Neural progenitor cell (in vitro differentiated cells): ENCODE results near the gene PPID. TPM values are rescaled to one million over a fixed set of nuclear protein-coding genes. Genes with fewer than 3 reads are reported as not detected.
"Not testable (repeated sequence)": the region's sequence is repeated elsewhere in the genome, so short reads cannot be mapped to it uniquely, and the experiment has no call there.

ENCODE experiments used
- DNase-seq: peaks from one replicate; pipeline ENCODE4 v3.0.0-alpha.2; 2016; ENCODE audit warnings: low spot score
- H2AFZ ChIP-seq: fragments of 200-600 bp; sonication (generic); replicated peaks from 2 replicates; pipeline ENCODE4 v1.6.1; 2016; ENCODE audit warnings: antibody characterized with exemption
- H3F3A ChIP-seq: fragments of 200-600 bp; sonication (generic); 2 replicates; pipeline ENCODE4 v1.6.1; 2016; ENCODE audit warnings: antibody characterized with exemption, low read depth
- H3K27ac ChIP-seq: fragments of 200-600 bp; sonication (generic); 2 replicates; pipeline ENCODE4 v1.5.1; 2016; ENCODE audit warnings: mild to moderate bottlenecking
- H3K27me3 ChIP-seq: fragments of 200-600 bp; sonication (generic); 2 replicates; pipeline ENCODE4 v1.6.1; 2016; ENCODE audit warnings: mild to moderate bottlenecking, moderate library complexity
- H3K36me3 ChIP-seq: fragments of 200-600 bp; sonication (generic); 2 replicates; pipeline ENCODE4 v1.5.1; 2016
- H3K4me1 ChIP-seq: fragments of 200-600 bp; sonication (generic); 2 replicates; pipeline ENCODE4 v1.6.1; 2016; ENCODE audit warnings: mixed run types
- H3K4me2 ChIP-seq: fragments of 200-600 bp; sonication (generic); 2 replicates; pipeline ENCODE4 v1.6.1; 2016
- H3K4me3 ChIP-seq: fragments of 200-600 bp; sonication (generic); 2 replicates; pipeline ENCODE4 v1.5.1; 2016
- H3K79me2 ChIP-seq: fragments of 200-600 bp; sonication (generic); 2 replicates; pipeline ENCODE4 v1.6.1; 2016; ENCODE audit warnings: low read depth
- H3K9ac ChIP-seq: fragments of 200-600 bp; sonication (generic); 2 replicates; pipeline ENCODE4 v1.6.1; 2016
- H3K9me3 ChIP-seq: fragments of 200-600 bp; sonication (generic); 2 replicates; pipeline ENCODE4 v1.5.1; 2016; ENCODE audit warnings: low read depth
- H4K20me1 ChIP-seq: fragments of 200-600 bp; sonication (generic); 2 replicates; pipeline ENCODE4 v1.6.1; 2016; ENCODE audit warnings: low read depth
- H3K27ac Mint-ChIP-seq: 3 replicates; pipeline ENCODE4 v1.8.0; 2021; ENCODE audit warnings: mixed read lengths
- H3K27me3 Mint-ChIP-seq: 2 replicates; pipeline ENCODE4 v1.8.0; 2022; ENCODE audit warnings: low read depth, mild to moderate bottlenecking, inconsistent platforms, moderate library complexity, mixed read lengths; ENCODE audit not compliant: insufficient read depth
- H3K36me3 Mint-ChIP-seq: 3 replicates; pipeline ENCODE4 v1.8.0; 2021; ENCODE audit warnings: mixed read lengths
- H3K4me1 Mint-ChIP-seq: 3 replicates; pipeline ENCODE4 v1.8.0; 2021; ENCODE audit warnings: mixed read lengths
- H3K4me3 Mint-ChIP-seq: 3 replicates; pipeline ENCODE4 v1.8.0; 2021; ENCODE audit warnings: mild to moderate bottlenecking, moderate library complexity, mixed read lengths
- H3K9me3 Mint-ChIP-seq: 3 replicates; pipeline ENCODE4 v1.8.0; 2020; ENCODE audit warnings: mixed read lengths
- CTCF ChIP-seq: fragments of 200-600 bp; sonication (generic); IDR thresholded peaks from 2 replicates; pipeline ENCODE4 v1.5.1; 2017; ENCODE audit warnings: antibody characterized with exemption, mild to moderate bottlenecking
- EZH2 ChIP-seq: fragments of 200-600 bp; sonication (generic); IDR thresholded peaks from 2 replicates; pipeline ENCODE4 v1.6.1; 2017; ENCODE audit warnings: antibody characterized with exemption, mild to moderate bottlenecking, moderate library complexity
- EZH2phosphoT487 ChIP-seq: fragments of 200-600 bp; sonication (generic); IDR thresholded peaks from 2 replicates; pipeline ENCODE4 v1.6.1; 2017; ENCODE audit warnings: antibody characterized with exemption
- total RNA-seq: library from RNA; depleted of rRNA; stranded (reverse); fragments of >200 nt; gene quantifications from 2 replicates; pipeline ENCODE4 v1.2.3, GENCODE V29; 2015; ENCODE audit warnings: low replicate concordance

The PPID gene
- total RNA-seq, 1 donor from 2014 or later: 106 TPM

- Histone ChIP-seq H2AFZ (no peak overlapping the region), H3K79me2 (peaks cover 6% of the 10 kb centered on the region), H3K4me1 (no peaks in the 10 kb centered on the region), H4K20me1 (no peaks in the 10 kb centered on the region), H3K27me3 (no peaks in the 10 kb centered on the region), H3K9ac (no peak overlapping the region), H3K4me2 (no peak overlapping the region), H3K27ac (no peak overlapping the region), H3K9me3 (no peaks in the 10 kb centered on the region), H3F3A (no peaks in the 10 kb centered on the region), H3K36me3 (peaks cover 20% of the 10 kb centered on the region), H3K4me3 (no peak overlapping the region)
- Mint-ChIP-seq H3K4me1 (no peaks in the 10 kb centered on the region), H3K27ac (no peak overlapping the region), H3K4me3 (no peak overlapping the region), H3K27me3 (no peaks in the 10 kb centered on the region), H3K36me3 (peaks cover 45% of the 10 kb centered on the region), H3K9me3 (no peaks in the 10 kb centered on the region)
- TF ChIP-seq CTCF (no peak), EZH2phosphoT487 (no peak)
- DNase-seq: no peak
Measured at GRCh38 chr4:158715802-158716201, 7.4 kb downstream of the PPID start.

- no peaks in the 10 kb centered on the region for H3K4me1 Mint-ChIP-seq
- H3K27me3 Mint-ChIP-seq: no peaks in the 10 kb centered on the region
- no peak overlapping the region for H3K27ac Mint-ChIP-seq
- Histone ChIP-seq H3K27me3 (no peaks in the 10 kb centered on the region), H3K4me1 (no peaks in the 10 kb centered on the region), H3K79me2 (peaks cover 1% of the 10 kb centered on the region), H3K9me3 (no peaks in the 10 kb centered on the region), H3K4me3 (no peak overlapping the region), H4K20me1 (no peaks in the 10 kb centered on the region), H3K27ac (no peak overlapping the region), H3K9ac (no peak overlapping the region), H3K36me3 (peaks cover 26% of the 10 kb centered on the region), H3K4me2 (no peak overlapping the region), H3F3A (no peaks in the 10 kb centered on the region), H2AFZ (no peak overlapping the region)
- H3K4me3 Mint-ChIP-seq: no peak overlapping the region
- TF ChIP-seq EZH2: no peak
- no peak for TF ChIP-seq EZH2phosphoT487
- no peak for TF ChIP-seq CTCF
- H3K9me3 Mint-ChIP-seq: no peaks in the 10 kb centered on the region
- no peak for DNase-seq
- peaks cover 52% of the 10 kb centered on the region for H3K36me3 Mint-ChIP-seq
Measured at GRCh38 chr4:158714937-158715336, 8.3 kb downstream of the PPID start.

GRCh38 chr4:158712622-158713021 lies 10.6 kb downstream of the PPID start:
- not testable (repeated sequence) for H3K9ac ChIP-seq, H3K9me3 Mint-ChIP-seq, H4K20me1 ChIP-seq, H3K79me2 ChIP-seq, H3K27ac Mint-ChIP-seq, H2AFZ ChIP-seq, H3K4me2 ChIP-seq, H3F3A ChIP-seq, H3K4me1 ChIP-seq, DNase-seq, H3K4me1 Mint-ChIP-seq, H3K4me3 ChIP-seq, H3K27me3 ChIP-seq, H3K27me3 Mint-ChIP-seq, H3K9me3 ChIP-seq, H3K27ac ChIP-seq, H3K4me3 Mint-ChIP-seq
- H3K36me3 Mint-ChIP-seq: peaks cover 52% of the 10 kb centered on the region
- H3K36me3 ChIP-seq: peaks cover 29% of the 10 kb centered on the region

- no peaks in the 10 kb centered on the region for H4K20me1 ChIP-seq
- H2AFZ ChIP-seq: no peak overlapping the region
- Mint-ChIP-seq H3K27me3 (no peaks in the 10 kb centered on the region), H3K36me3 (peaks cover 51% of the 10 kb centered on the region), H3K4me1 (no peaks in the 10 kb centered on the region), H3K27ac (no peak overlapping the region), H3K4me3 (no peak overlapping the region), H3K9me3 (no peaks in the 10 kb centered on the region)
- TF ChIP-seq CTCF (peak; percentile 16), EZH2phosphoT487 (no peak)
- H3K27ac ChIP-seq: no peak overlapping the region
- H3K9me3 ChIP-seq: no peaks in the 10 kb centered on the region
- H3K27me3 ChIP-seq: no peaks in the 10 kb centered on the region
- peaks cover 26% of the 10 kb centered on the region for H3K36me3 ChIP-seq
- no peaks in the 10 kb centered on the region for H3F3A ChIP-seq
- H3K9ac ChIP-seq: no peak overlapping the region
- DNase-seq: no peak
- no peak overlapping the region for H3K4me2 ChIP-seq
- H3K4me1 ChIP-seq: no peaks in the 10 kb centered on the region
- no peaks in the 10 kb centered on the region for H3K79me2 ChIP-seq
- H3K4me3 ChIP-seq: no peak overlapping the region
Measured at GRCh38 chr4:158710814-158711213, 12.4 kb downstream of the PPID start.
